CD4-positive, CD25-positive, alpha-beta regulatory T cell (primary cell): ENCODE measurements around the gene COPZ2. TPM values are rescaled to one million over a fixed set of nuclear protein-coding genes. Genes with fewer than 3 reads are reported as not detected.
A peak's percentile ranks its signal among the peaks of the same experiment; 100 is the strongest.
"Not testable (repeated sequence)": the region's sequence is repeated elsewhere in the genome, so short reads cannot be mapped to it uniquely, and the experiment has no call there.

Experiments
- ATAC-seq, 2 donors: fragments of 150-1000 bp; cut with Tn5 transposase; one replicate each; pipeline ENCODE4 v1.10.0; 2021; ENCODE audit warnings: low read depth in 2 of 2, moderate number of reproducible peaks in 2 of 2, moderate library complexity in 1 of 2
- DNase-seq, 3 donors: peaks; one replicate each; pipeline versions ENCODE4 v3.0.0 to v3.0.0-alpha.2; 2012 to 2022; ENCODE audit warnings: mixed read lengths in 1 of 3
- H3K27ac ChIP-seq: one replicate; pipeline ENCODE4 v1.7.0; 2013; ENCODE audit warnings: mild to moderate bottlenecking, low read length; ENCODE audit not compliant: insufficient read depth, poor library complexity, severe bottlenecking
- H3K27me3 ChIP-seq: one replicate; pipeline ENCODE4 v1.7.0; 2013; ENCODE audit warnings: low read length; ENCODE audit not compliant: control insufficient read depth, insufficient read depth
- H3K36me3 ChIP-seq: one replicate; pipeline ENCODE4 v1.7.0; 2013; ENCODE audit warnings: mild to moderate bottlenecking, low read length, moderate library complexity; ENCODE audit not compliant: control insufficient read depth, insufficient read depth
- H3K4me1 ChIP-seq: 2 replicates; pipeline ENCODE4 v1.7.0; 2013; ENCODE audit warnings: mild to moderate bottlenecking, low read length; ENCODE audit not compliant: insufficient read depth, control insufficient read depth, poor library complexity, severe bottlenecking
- H3K4me3 ChIP-seq: one replicate; pipeline ENCODE4 v1.7.0; 2013; ENCODE audit warnings: low read depth, mild to moderate bottlenecking, low read length, moderate library complexity
- H3K9me3 ChIP-seq, 2 experiments: 1 replicate in 1 of 2; 2 replicates in 1 of 2; pipeline ENCODE4 v1.7.0; 2013; ENCODE audit warnings: low read length in 2 of 2, mild to moderate bottlenecking in 1 of 2, moderate library complexity in 1 of 2; ENCODE audit not compliant: control insufficient read depth in 2 of 2
- H3K27ac Mint-ChIP-seq, 3 donors: one replicate each; pipeline ENCODE4 v1.8.0; 2020 to 2022; ENCODE audit warnings: mild to moderate bottlenecking in 3 of 3, mixed read lengths in 3 of 3, moderate library complexity in 2 of 3
- H3K27me3 Mint-ChIP-seq: one replicate; pipeline ENCODE4 v1.8.0; 2022; ENCODE audit warnings: mild to moderate bottlenecking, mixed read lengths
- H3K36me3 Mint-ChIP-seq: one replicate; pipeline ENCODE4 v1.8.0; 2020; ENCODE audit warnings: mixed read lengths
- H3K4me1 Mint-ChIP-seq, 4 donors: one replicate each; pipeline ENCODE4 v1.8.0; 2020 to 2022; ENCODE audit warnings: mixed read lengths in 4 of 4, mild to moderate bottlenecking in 1 of 4
- H3K4me3 Mint-ChIP-seq, 4 donors: one replicate each; pipeline ENCODE4 v1.8.0; 2020 to 2022; ENCODE audit warnings: mild to moderate bottlenecking in 4 of 4, mixed read lengths in 4 of 4, moderate library complexity in 3 of 4
- H3K9me3 Mint-ChIP-seq, 7 donors: one replicate each; pipeline ENCODE4 v1.8.0; 2020 to 2022; ENCODE audit warnings: mixed read lengths in 7 of 7, mild to moderate bottlenecking in 3 of 7, moderate library complexity in 2 of 7
- polyA plus RNA-seq, 4 donors: library from polyadenylated mRNA; unstranded; fragments of 300-500 nt; fragmentation: Illumina TruSeq; gene quantifications; one replicate each; pipeline ENCODE4 v1.2.3, GENCODE V29; 2021
- total RNA-seq: library from RNA; stranded (reverse); gene quantifications from one replicate; pipeline ENCODE4 v1.2.3, GENCODE V29; 2022

Gene COPZ2
- total and polyA plus RNA-seq, 5 donors from 2014 or later: 0.55 to 4.1 (median 1.8) TPM

GRCh38 chr17:48022901-48023300 is 14.7 kb downstream of the COPZ2 start:
- H3K4me3 ChIP-seq: no peak overlapping the region
- no peak for ATAC-seq
- H3K27ac ChIP-seq: no peak overlapping the region
- DNase-seq: no peak
- H3K36me3 ChIP-seq: no peaks in the 10 kb centered on the region
- H3K36me3 Mint-ChIP-seq: no peaks in the 10 kb centered on the region
- no peaks in the 10 kb centered on the region for H3K9me3 ChIP-seq
- peak overlapping the region; percentile 19 to 73 (median 37) for H3K4me3 Mint-ChIP-seq
- peaks cover 4% of the 10 kb centered on the region for H3K27me3 ChIP-seq
- H3K9me3 Mint-ChIP-seq: peaks cover 0 to 2% (median 0%) of the 10 kb centered on the region in 7 donors
- H3K4me1 ChIP-seq: peaks cover 34% of the 10 kb centered on the region
- peak overlapping the region in 1 of 3 donors; percentile 76 for H3K27ac Mint-ChIP-seq
- H3K4me1 Mint-ChIP-seq: peaks cover 6 to 38% (median 23%) of the 10 kb centered on the region in 4 donors
- peaks cover 44% of the 10 kb centered on the region for H3K27me3 Mint-ChIP-seq

- DNase-seq (no peak), ATAC-seq (no peak)
- H3K4me3 ChIP-seq: no peak overlapping the region
- peaks cover 4% of the 10 kb centered on the region for H3K27me3 ChIP-seq
- H3K4me3 Mint-ChIP-seq: peak overlapping the region in 1 of 4 donors; percentile 39
- H3K9me3 ChIP-seq: no peaks in the 10 kb centered on the region
- H3K4me1 ChIP-seq: peaks cover 39% of the 10 kb centered on the region
- H3K27ac ChIP-seq: no peak overlapping the region
- no peak overlapping the region for H3K27ac Mint-ChIP-seq
- peaks cover 44% of the 10 kb centered on the region for H3K27me3 Mint-ChIP-seq
- H3K36me3 Mint-ChIP-seq: no peaks in the 10 kb centered on the region
- no peaks in the 10 kb centered on the region for H3K36me3 ChIP-seq
- peaks cover 6 to 39% (median 27%) of the 10 kb centered on the region in 4 donors for H3K4me1 Mint-ChIP-seq
- H3K9me3 Mint-ChIP-seq: peaks cover 0 to 2% (median 0%) of the 10 kb centered on the region in 7 donors
Measured at GRCh38 chr17:48021934-48022333, 15.7 kb downstream of the COPZ2 start.

GRCh38 chr17:48017817-48018158 is 19.8 kb downstream of the COPZ2 start:
- not testable (repeated sequence) for H3K9me3 ChIP-seq, DNase-seq, H3K9me3 Mint-ChIP-seq, H3K36me3 Mint-ChIP-seq, H3K36me3 ChIP-seq, H3K4me1 Mint-ChIP-seq, ATAC-seq, H3K4me1 ChIP-seq, H3K4me3 ChIP-seq, H3K27ac Mint-ChIP-seq, H3K27ac ChIP-seq, H3K4me3 Mint-ChIP-seq
- H3K27me3 ChIP-seq: peaks cover 16% of the 10 kb centered on the region
- peaks cover 61% of the 10 kb centered on the region for H3K27me3 Mint-ChIP-seq

GRCh38 chr17:48016112-48016511 is 21.5 kb downstream of the COPZ2 start:
- no peak for ATAC-seq
- peaks cover 20% of the 10 kb centered on the region for H3K27me3 ChIP-seq
- no peak overlapping the region for H3K4me3 Mint-ChIP-seq

GRCh38 chr17:48014595-48015111 is 22.9 kb downstream of the COPZ2 start:
- H3K9me3 Mint-ChIP-seq: peaks cover 0 to 1% (median 0%) of the 10 kb centered on the region in 7 donors
- DNase-seq (no peak), ATAC-seq (no peak)
- Histone ChIP-seq H3K27me3 (peaks cover 26% of the 10 kb centered on the region), H3K27ac (no peak overlapping the region), H3K4me3 (no peak overlapping the region), H3K9me3 (no peaks in the 10 kb centered on the region), H3K36me3 (no peaks in the 10 kb centered on the region), H3K4me1 (peaks cover 16% of the 10 kb centered on the region)
- no peaks in the 10 kb centered on the region for H3K36me3 Mint-ChIP-seq
- peaks cover 0 to 19% (median 13%) of the 10 kb centered on the region in 4 donors for H3K4me1 Mint-ChIP-seq
- peak overlapping the region in 1 of 3 donors; percentile 67 for H3K27ac Mint-ChIP-seq
- peaks cover 73% of the 10 kb centered on the region for H3K27me3 Mint-ChIP-seq
- no peak overlapping the region for H3K4me3 Mint-ChIP-seq

More at GRCh38 chr17:48016112-48016511, 21.5 kb downstream of the COPZ2 start:
- DNase-seq: no peak
- Mint-ChIP-seq H3K27me3 (peaks cover 74% of the 10 kb centered on the region), H3K36me3 (no peaks in the 10 kb centered on the region), H3K4me1 (peaks cover 0 to 19% (median 12%) of the 10 kb centered on the region in 4 donors), H3K27ac (no peak overlapping the region), H3K9me3 (peaks cover 0 to 1% (median 0%) of the 10 kb centered on the region in 7 donors)
- Histone ChIP-seq H3K4me1 (peaks cover 16% of the 10 kb centered on the region), H3K4me3 (no peak overlapping the region), H3K9me3 (no peaks in the 10 kb centered on the region), H3K36me3 (no peaks in the 10 kb centered on the region), H3K27ac (no peak overlapping the region)

GRCh38 chr17:48013876-48014594 is 23.6 kb downstream of the COPZ2 start:
- H3K36me3 Mint-ChIP-seq: no peaks in the 10 kb centered on the region
- H3K4me1 ChIP-seq: peaks cover 16% of the 10 kb centered on the region
- no peak overlapping the region for H3K27ac ChIP-seq

GRCh38 chr17:48012654-48013053 is 24.9 kb downstream of the COPZ2 start:
- peaks cover 0 to 18% (median 12%) of the 10 kb centered on the region in 4 donors for H3K4me1 Mint-ChIP-seq
- H3K27ac Mint-ChIP-seq: no peak overlapping the region
- Histone ChIP-seq H3K27me3 (peaks cover 27% of the 10 kb centered on the region), H3K4me3 (no peak overlapping the region), H3K4me1 (peaks cover 15% of the 10 kb centered on the region), H3K9me3 (no peaks in the 10 kb centered on the region), H3K36me3 (no peaks in the 10 kb centered on the region), H3K27ac (no peak overlapping the region)
- peaks cover 0 to 1% (median 0%) of the 10 kb centered on the region in 7 donors for H3K9me3 Mint-ChIP-seq
- ATAC-seq (no peak), DNase-seq (no peak)
- H3K27me3 Mint-ChIP-seq: peaks cover 77% of the 10 kb centered on the region
- no peaks in the 10 kb centered on the region for H3K36me3 Mint-ChIP-seq
- H3K4me3 Mint-ChIP-seq: peak overlapping the region; percentile 36 to 74 (median 65)

More at GRCh38 chr17:48013876-48014594, 23.6 kb downstream of the COPZ2 start:
- peak overlapping the region in 1 of 3 donors; percentile 68 for H3K27ac Mint-ChIP-seq
- ATAC-seq (no peak), DNase-seq (no peak)
- H3K27me3 ChIP-seq: peaks cover 27% of the 10 kb centered on the region
- no peaks in the 10 kb centered on the region for H3K9me3 ChIP-seq
- no peaks in the 10 kb centered on the region for H3K36me3 ChIP-seq
- peaks cover 0 to 1% (median 0%) of the 10 kb centered on the region in 7 donors for H3K9me3 Mint-ChIP-seq
- peaks cover 0 to 19% (median 13%) of the 10 kb centered on the region in 4 donors for H3K4me1 Mint-ChIP-seq
- H3K4me3 Mint-ChIP-seq: no peak overlapping the region
- H3K4me3 ChIP-seq: no peak overlapping the region
- peaks cover 74% of the 10 kb centered on the region for H3K27me3 Mint-ChIP-seq
